Effector memory CD8-positive, alpha-beta T cell (primary cell): ENCODE measurements around the gene LMO7.
A peak's percentile ranks its signal among the peaks of the same experiment; 100 is the strongest.

Source experiments
- ATAC-seq: fragments of 150-1000 bp; cut with Tn5 transposase; replicated peaks from 2 replicates; pipeline ENCODE4 v1.10.0; 2021; ENCODE audit warnings: mild to moderate bottlenecking, moderate library complexity
- DNase-seq, 3 experiments: peaks; one replicate each; pipeline ENCODE4 v3.0.0; 2021
- H3K27ac Mint-ChIP-seq, 2 donors: one replicate each; pipeline ENCODE4 v1.8.0; 2022; ENCODE audit warnings: mild to moderate bottlenecking in 2 of 2, mixed read lengths in 2 of 2, moderate library complexity in 2 of 2
- H3K27me3 Mint-ChIP-seq, 2 donors: one replicate each; pipeline ENCODE4 v1.8.0; 2022; ENCODE audit warnings: mixed read lengths in 2 of 2
- H3K36me3 Mint-ChIP-seq: one replicate; pipeline ENCODE4 v1.8.0; 2022; ENCODE audit warnings: mild to moderate bottlenecking, moderate library complexity, mixed read lengths; ENCODE audit not compliant: insufficient read depth
- H3K4me1 Mint-ChIP-seq, 2 donors: one replicate each; pipeline ENCODE4 v1.8.0; 2022; ENCODE audit warnings: low read depth in 2 of 2, mixed read lengths in 2 of 2
- H3K4me3 Mint-ChIP-seq, 2 donors: one replicate each; pipeline ENCODE4 v1.8.0; 2022; ENCODE audit warnings: mild to moderate bottlenecking in 2 of 2, mixed read lengths in 2 of 2, moderate library complexity in 2 of 2
- H3K9me3 Mint-ChIP-seq, 2 donors: one replicate each; pipeline ENCODE4 v1.8.0; 2022; ENCODE audit warnings: mixed read lengths in 2 of 2

LMO7 gene

DNA sequence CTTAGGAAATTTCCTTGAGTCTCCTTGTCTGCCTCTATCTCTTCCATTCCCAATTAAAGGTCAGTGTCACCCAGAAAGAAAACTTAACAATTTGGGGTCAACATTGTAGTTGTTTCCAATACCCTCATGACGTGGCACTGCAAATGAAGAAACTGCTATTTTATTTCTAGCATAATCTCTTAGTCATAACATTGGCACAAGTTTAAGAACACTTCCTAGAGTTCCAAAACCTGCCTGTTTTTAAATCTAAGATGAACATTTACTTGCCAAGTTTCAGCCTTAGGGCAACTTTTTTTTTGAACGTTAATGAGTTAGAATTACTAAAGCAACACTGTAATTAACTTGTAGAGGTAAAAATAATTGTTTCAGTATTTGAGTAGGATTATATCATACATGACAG lies 108.0 kb downstream of the LMO7 start:
- H3K9me3 Mint-ChIP-seq, result no peaks in the 10 kb centered on the region
- H3K27ac Mint-ChIP-seq, result no peak overlapping the region
- H3K4me3 Mint-ChIP-seq, result no peak overlapping the region
- H3K27me3 Mint-ChIP-seq, result no peaks in the 10 kb centered on the region
- H3K36me3 Mint-ChIP-seq, result peaks cover 3% of the 10 kb centered on the region
- DNase-seq (no peak), ATAC-seq (no peak)
- no peaks in the 10 kb centered on the region for H3K4me1 Mint-ChIP-seq

DNA sequence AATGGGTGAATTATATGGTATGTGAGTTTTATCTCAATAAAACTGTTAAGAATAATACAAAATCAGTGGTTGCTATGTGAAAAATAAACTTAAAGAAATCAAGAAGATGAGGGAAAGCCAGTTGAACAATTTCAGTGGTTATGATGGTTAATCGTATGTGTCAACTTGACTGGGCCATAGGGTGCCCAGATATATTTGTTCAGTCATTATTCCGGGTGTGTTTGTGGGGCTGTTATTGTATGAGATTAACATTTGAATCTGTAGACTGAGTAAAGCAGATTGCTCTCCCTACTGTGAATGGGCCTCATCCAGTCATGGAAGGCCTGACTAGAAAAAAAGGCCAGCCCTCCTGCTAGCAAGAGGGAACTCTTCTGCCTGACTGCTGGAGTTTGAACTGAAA lies 109.3 kb downstream of the LMO7 start:
- Mint-ChIP-seq H3K4me3 (no peak overlapping the region), H3K4me1 (no peaks in the 10 kb centered on the region), H3K9me3 (no peaks in the 10 kb centered on the region), H3K27ac (no peak overlapping the region), H3K27me3 (no peaks in the 10 kb centered on the region), H3K36me3 (peaks cover 3% of the 10 kb centered on the region)
- ATAC-seq, result no peak
- DNase-seq, result no peak

- Mint-ChIP-seq H3K27me3 (no peaks in the 10 kb centered on the region), H3K27ac (no peak overlapping the region), H3K36me3 (no peaks in the 10 kb centered on the region), H3K4me1 (no peaks in the 10 kb centered on the region), H3K9me3 (peaks cover 0 to 15% of the 10 kb centered on the region in 2 donors), H3K4me3 (no peak overlapping the region)
- DNase-seq (no peak), ATAC-seq (no peak)
Measured at GRCh38 chr13:75748874-75749273, 112.7 kb downstream of the LMO7 start.

DNA sequence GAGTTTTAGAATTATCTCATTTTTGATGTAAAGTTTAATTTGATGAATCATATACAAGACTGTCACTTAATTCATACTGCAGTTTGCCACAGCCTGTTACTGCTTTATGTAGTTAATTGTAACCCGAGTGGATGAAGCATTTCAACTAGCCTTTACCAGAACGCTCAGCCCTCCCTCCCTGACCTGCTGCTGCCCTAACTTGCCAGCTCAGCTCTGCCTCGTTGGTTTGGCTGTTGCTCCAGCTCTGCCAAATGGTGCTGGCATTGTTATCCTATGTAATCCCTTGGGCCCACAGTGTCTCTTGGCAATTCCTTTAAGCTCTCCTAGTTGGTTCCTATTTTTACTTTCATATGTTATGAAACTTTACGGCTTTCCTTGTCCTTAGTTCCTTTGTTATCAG lies 113.3 kb downstream of the LMO7 start:
- no peak for ATAC-seq
- Mint-ChIP-seq H3K27ac (no peak overlapping the region), H3K27me3 (no peaks in the 10 kb centered on the region), H3K4me1 (no peaks in the 10 kb centered on the region), H3K36me3 (no peaks in the 10 kb centered on the region), H3K9me3 (peaks cover 2 to 21% of the 10 kb centered on the region in 2 donors), H3K4me3 (no peak overlapping the region)
- DNase-seq, result no peak

DNA sequence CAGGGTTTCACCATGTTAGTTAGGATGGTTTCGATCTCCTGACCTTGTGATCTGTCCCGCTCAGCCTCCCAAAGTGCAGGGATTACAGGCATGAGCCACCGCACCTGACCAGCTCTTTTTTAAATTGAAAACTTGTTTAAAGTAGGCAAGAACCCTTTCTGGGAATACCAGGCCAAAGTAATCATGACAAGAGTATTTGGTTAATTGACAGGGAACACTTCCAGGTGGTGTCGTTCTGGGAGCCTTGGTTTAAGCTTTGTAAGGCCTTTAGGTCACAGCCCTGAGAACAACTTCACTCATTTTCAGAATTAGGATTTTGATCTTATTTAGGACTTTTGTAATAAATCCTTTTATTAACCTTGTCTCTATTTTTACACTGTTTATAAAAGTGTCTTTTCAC lies 115.2 kb downstream of the LMO7 start:
- DNase-seq, result no peak
- Mint-ChIP-seq H3K27me3 (no peaks in the 10 kb centered on the region), H3K4me3 (no peak overlapping the region)

DNA sequence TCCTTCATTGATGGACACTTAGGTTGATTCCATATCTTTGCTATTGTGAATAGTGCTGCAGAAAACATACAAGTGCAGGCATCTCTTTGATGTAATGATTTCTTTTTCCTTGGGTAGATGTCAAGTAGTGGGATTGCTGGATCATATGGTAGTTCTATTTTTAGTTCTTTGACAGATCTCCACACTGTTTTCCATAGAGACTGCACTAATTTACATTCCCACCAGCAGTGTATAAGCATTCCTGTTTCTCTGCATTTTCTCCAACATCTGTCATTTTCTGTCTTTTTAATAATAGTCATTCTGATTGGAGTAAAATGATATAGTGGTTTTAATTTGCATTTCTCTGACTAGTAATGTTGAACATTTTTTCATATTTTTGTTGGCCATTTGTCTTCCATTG lies 116.7 kb downstream of the LMO7 start:
- no peaks in the 10 kb centered on the region for H3K36me3 Mint-ChIP-seq
- DNase-seq (no peak), ATAC-seq (no peak)
- peaks cover 5 to 12% of the 10 kb centered on the region in 2 donors for H3K4me1 Mint-ChIP-seq
- H3K4me3 Mint-ChIP-seq, result no peak overlapping the region
- H3K27me3 Mint-ChIP-seq, result no peaks in the 10 kb centered on the region
- peak overlapping the region in 1 of 2 donors; percentile 38 for H3K27ac Mint-ChIP-seq
- H3K9me3 Mint-ChIP-seq, result peaks cover 2 to 21% of the 10 kb centered on the region in 2 donors

More for the DNA sequence above, 115.2 kb downstream of the LMO7 start:
- peaks cover 2 to 21% of the 10 kb centered on the region in 2 donors for H3K9me3 Mint-ChIP-seq
- no peak overlapping the region for H3K27ac Mint-ChIP-seq
- no peaks in the 10 kb centered on the region for H3K36me3 Mint-ChIP-seq
- ATAC-seq, result no peak
- peaks cover 0 to 5% of the 10 kb centered on the region in 2 donors for H3K4me1 Mint-ChIP-seq

GRCh38 chr13:75754936-75755335 lies 118.8 kb downstream of the LMO7 start:
- no peak overlapping the region for H3K4me3 Mint-ChIP-seq
- peaks cover 8 to 15% of the 10 kb centered on the region in 2 donors for H3K4me1 Mint-ChIP-seq
- DNase-seq (no peak), ATAC-seq (no peak)
- H3K27ac Mint-ChIP-seq, result no peak overlapping the region
- H3K27me3 Mint-ChIP-seq, result no peaks in the 10 kb centered on the region
- peaks cover 2 to 21% of the 10 kb centered on the region in 2 donors for H3K9me3 Mint-ChIP-seq
- H3K36me3 Mint-ChIP-seq, result no peaks in the 10 kb centered on the region

GRCh38 chr13:75757336-75757735 lies 121.2 kb downstream of the LMO7 start:
- no peak for DNase-seq
- no peaks in the 10 kb centered on the region for H3K27me3 Mint-ChIP-seq
- H3K27ac Mint-ChIP-seq, result no peak overlapping the region
- peaks cover 2 to 21% of the 10 kb centered on the region in 2 donors for H3K9me3 Mint-ChIP-seq
- H3K36me3 Mint-ChIP-seq, result no peaks in the 10 kb centered on the region
- H3K4me3 Mint-ChIP-seq, result no peak overlapping the region
- peaks cover 13 to 33% of the 10 kb centered on the region in 2 donors for H3K4me1 Mint-ChIP-seq
- ATAC-seq, result no peak

DNA sequence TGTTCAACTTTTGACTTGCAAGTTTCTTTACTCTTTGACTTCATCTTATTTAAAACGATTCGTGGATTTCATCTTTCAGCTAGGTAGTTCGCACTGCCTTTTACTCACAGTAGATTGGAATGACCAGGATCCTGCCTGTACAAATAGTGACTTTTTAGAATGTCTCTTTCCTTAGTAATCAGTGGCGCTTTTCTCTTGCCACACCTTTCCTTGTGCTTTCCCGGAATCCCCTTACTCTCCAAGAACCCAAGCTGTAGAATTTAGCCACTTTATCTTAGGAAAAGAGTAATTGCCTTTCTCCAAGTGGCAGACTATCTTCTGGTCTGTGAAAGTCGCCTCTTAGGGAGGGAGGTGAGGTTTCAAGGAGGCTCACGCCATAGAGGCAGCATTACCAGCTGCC lies 123.4 kb downstream of the LMO7 start:
- Mint-ChIP-seq H3K27ac (no peak overlapping the region), H3K9me3 (no peaks in the 10 kb centered on the region), H3K36me3 (no peaks in the 10 kb centered on the region), H3K4me1 (peaks cover 19 to 42% of the 10 kb centered on the region in 2 donors), H3K4me3 (no peak overlapping the region), H3K27me3 (no peaks in the 10 kb centered on the region)
- DNase-seq (no peak), ATAC-seq (no peak)

- Mint-ChIP-seq H3K27ac (peak overlapping the region in 1 of 2 donors; percentile 47), H3K4me1 (peaks cover 19 to 42% of the 10 kb centered on the region in 2 donors), H3K27me3 (no peaks in the 10 kb centered on the region), H3K36me3 (no peaks in the 10 kb centered on the region), H3K9me3 (no peaks in the 10 kb centered on the region), H3K4me3 (peak overlapping the region; percentile 47 to 84)
- ATAC-seq (peak; percentile 47), DNase-seq (no peak)
Measured at GRCh38 chr13:75760131-75761021, 124.2 kb downstream of the LMO7 start.

DNA sequence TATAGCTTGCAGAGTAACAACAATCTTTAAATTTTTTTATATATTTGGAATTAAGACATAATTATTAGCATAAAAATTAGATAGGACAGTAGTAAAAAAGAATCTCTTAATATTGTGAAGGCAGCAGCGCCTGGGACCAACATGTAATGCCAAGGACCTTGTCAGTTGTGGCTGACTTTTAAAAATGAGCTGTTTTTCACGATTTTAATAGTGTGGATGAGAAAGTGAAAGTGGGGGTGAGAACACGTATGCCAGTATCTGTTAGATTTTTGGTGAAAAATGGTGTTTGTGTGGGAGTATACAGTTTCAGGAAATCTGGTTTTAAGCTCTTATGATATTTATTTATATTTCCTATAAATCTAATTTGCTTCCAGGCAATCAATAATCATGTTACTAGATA lies 125.2 kb downstream of the LMO7 start:
- peaks cover 14 to 45% of the 10 kb centered on the region in 2 donors for H3K4me1 Mint-ChIP-seq
- H3K4me3 Mint-ChIP-seq, result peak overlapping the region; percentile 31 to 84
- no peaks in the 10 kb centered on the region for H3K9me3 Mint-ChIP-seq
- H3K36me3 Mint-ChIP-seq, result no peaks in the 10 kb centered on the region
- DNase-seq (no peak), ATAC-seq (no peak)
- H3K27ac Mint-ChIP-seq, result peak overlapping the region; percentile 6 to 93
- no peaks in the 10 kb centered on the region for H3K27me3 Mint-ChIP-seq

DNA sequence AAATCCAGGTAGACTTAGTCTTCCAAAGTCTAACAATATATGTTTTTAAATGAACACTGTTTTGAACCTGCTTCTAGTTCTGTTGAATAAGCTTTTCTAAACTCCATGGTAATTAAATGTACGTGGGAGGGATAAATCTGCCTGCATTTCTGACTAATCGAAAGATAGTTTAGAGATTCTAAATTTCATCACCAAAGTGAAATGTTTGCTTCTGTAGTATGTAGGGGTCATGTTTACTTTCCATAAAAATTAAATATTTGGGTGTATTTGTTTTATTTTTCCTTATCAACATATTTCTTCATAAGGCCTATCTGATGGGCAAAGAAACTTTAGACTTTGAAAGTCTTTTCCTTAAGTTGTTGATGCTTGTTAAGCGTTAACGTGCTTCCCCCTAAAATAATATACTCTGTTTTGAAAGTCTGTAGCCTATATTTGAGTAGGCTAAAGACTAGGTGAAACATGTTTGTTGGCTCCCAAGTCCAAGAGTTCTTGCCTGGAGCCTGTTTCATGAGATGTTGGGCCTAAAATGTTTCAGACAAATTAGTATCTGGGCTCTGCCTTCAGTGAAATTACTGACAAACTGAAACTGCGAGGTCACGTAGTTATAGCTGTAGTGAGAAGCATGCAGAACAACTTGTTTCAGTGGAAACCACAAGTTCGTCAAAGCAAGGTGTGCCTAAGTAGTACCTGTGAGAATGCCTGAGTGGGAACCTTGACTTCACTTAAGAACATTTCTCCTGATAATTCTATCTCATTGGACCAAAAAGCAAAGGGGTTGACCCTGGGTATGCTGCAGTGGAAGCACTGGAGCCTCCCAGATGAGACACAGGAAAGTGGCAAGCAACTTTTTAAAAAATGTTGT lies 126.2 kb downstream of the LMO7 start:
- Mint-ChIP-seq H3K4me3 (peak overlapping the region; percentile 31 to 84), H3K4me1 (peaks cover 14 to 36% of the 10 kb centered on the region in 2 donors), H3K27me3 (no peaks in the 10 kb centered on the region), H3K9me3 (no peaks in the 10 kb centered on the region), H3K36me3 (no peaks in the 10 kb centered on the region), H3K27ac (peak overlapping the region; percentile 6 to 93)
- DNase-seq (peak in 1 of 3 experiments; percentile 12), ATAC-seq (peak; percentile 80)

- ATAC-seq (no peak), DNase-seq (no peak)
- Mint-ChIP-seq H3K27ac (peak overlapping the region; percentile 6 to 93), H3K4me3 (peak overlapping the region; percentile 31 to 84), H3K36me3 (no peaks in the 10 kb centered on the region), H3K27me3 (no peaks in the 10 kb centered on the region), H3K4me1 (peaks cover 14 to 33% of the 10 kb centered on the region in 2 donors), H3K9me3 (no peaks in the 10 kb centered on the region)
Measured at GRCh38 chr13:75762955-75763354, 126.8 kb downstream of the LMO7 start.
